ENCODE data around the gene TAF3. TPM values are rescaled to one million over a fixed set of nuclear protein-coding genes. Genes with fewer than 3 reads are reported as not detected.
A peak's percentile ranks its signal among the peaks of the same experiment; 100 is the strongest.
"Not testable (repeated sequence)": the region's sequence is repeated elsewhere in the genome, so short reads cannot be mapped to it uniquely, and the experiment has no call there.

The TAF3 gene, protein sequence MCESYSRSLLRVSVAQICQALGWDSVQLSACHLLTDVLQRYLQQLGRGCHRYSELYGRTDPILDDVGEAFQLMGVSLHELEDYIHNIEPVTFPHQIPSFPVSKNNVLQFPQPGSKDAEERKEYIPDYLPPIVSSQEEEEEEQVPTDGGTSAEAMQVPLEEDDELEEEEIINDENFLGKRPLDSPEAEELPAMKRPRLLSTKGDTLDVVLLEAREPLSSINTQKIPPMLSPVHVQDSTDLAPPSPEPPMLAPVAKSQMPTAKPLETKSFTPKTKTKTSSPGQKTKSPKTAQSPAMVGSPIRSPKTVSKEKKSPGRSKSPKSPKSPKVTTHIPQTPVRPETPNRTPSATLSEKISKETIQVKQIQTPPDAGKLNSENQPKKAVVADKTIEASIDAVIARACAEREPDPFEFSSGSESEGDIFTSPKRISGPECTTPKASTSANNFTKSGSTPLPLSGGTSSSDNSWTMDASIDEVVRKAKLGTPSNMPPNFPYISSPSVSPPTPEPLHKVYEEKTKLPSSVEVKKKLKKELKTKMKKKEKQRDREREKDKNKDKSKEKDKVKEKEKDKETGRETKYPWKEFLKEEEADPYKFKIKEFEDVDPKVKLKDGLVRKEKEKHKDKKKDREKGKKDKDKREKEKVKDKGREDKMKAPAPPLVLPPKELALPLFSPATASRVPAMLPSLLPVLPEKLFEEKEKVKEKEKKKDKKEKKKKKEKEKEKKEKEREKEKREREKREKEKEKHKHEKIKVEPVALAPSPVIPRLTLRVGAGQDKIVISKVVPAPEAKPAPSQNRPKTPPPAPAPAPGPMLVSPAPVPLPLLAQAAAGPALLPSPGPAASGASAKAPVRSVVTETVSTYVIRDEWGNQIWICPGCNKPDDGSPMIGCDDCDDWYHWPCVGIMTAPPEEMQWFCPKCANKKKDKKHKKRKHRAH
- 3.3 TPM for total RNA-seq

DNA sequence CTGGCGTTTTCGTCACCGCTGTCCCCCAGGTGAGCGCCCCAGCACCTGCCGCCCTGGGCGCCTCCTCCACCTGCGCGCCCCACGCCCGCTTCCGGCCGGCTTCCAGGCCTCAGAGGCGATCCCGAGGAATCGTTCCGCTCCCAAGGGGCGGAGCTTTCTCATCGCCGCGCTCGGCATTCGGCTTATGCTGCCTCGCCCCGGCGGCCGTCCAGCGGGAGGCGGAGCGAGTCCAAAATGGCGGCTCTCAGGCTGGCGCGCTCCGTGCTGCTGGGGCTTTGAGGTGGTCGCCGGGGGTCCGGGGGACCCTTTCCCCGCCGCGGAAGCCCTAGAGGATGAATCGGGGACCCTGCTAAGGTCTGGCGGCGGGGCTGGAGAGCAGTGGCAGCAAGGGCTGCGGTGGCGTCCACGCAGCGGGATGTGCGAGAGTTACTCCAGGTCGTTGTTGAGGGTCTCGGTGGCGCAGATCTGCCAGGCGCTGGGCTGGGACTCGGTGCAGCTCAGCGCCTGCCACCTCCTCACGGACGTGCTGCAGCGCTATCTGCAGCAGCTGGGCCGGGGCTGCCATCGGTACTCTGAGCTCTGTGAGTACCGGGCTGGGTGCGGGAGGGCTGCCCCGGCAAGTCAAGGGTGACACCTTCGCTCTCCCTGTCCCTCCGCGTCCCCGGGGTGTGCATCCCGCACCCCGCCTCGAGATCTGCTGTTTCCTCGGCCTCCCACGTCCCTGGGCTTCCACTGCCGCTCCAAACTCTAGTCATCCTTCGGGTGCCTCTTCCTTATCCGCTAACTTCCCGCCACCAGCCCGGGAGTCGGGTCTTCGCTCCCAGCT is at the start of gene TAF3:
TAF3 (plus strand) TSS at position 211 of the 826 bp plus-strand sequence; CDS start at position 416, 205 bp downstream.
- ATAC-seq = peak; percentile 96

DNA sequence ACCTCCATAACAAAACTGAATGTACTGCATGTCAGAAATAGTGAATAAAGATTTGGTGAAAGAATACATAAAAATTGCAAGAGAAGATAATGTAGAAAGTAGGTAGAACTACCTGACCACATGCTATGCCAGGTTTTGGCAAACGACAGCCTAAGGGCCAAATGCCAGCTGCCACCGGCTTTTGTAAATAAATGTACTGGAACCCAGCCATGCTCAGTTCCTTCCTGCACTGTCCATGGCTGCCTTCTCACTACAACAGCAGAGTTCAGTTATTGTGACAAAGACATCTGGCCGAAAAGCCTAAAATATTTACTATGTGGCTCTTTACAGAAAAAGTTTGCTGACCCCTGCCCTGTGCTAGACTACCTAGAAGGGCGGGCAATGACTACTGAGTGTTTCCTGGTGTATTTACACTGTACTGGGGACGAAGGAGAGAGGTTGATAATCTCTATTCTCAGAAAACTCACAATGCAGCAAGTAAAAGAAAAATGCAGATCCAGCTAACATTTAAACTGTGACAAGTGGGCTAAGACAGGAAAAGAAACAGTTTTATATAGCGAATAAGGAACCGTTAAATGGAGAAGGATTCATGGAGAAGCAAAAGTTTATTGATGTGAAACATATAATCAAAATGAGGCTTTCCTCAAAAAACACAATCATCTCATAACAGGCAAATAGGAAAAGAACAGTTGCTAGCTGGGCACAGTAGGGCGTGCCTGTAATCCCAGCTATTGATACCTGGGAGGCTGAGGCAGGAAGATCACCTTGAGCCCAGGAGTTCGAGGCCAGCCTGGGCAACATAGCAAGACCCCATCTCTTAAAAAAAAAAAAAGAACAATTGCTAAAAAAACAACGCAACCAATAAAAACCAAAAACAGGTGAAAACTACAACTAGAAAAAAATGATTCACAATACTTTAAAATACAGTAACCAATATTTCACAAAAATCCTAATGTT is 44.2 kb upstream of the TAF3 start:
- no peak for ATAC-seq

DNA sequence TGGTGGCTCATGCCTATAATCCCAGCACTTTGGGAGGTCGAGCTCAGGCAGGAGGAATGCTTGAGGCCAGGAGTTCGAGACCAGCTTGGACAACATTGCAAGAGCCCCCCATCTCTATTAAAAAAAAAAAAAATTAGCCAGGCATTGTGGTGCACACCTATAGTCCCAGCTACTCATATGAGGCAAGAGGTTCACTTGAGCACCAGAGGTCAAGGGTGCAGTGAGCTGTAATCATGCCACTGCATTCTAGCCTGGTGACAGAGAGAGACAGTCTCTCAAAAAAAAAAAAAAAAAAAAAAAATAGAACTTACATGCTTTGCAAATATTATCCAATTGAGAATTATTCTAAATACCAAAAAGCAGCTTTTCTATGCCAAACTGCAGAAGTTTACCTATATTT is 41.5 kb upstream of the TAF3 start:
- ATAC-seq = no peak

DNA sequence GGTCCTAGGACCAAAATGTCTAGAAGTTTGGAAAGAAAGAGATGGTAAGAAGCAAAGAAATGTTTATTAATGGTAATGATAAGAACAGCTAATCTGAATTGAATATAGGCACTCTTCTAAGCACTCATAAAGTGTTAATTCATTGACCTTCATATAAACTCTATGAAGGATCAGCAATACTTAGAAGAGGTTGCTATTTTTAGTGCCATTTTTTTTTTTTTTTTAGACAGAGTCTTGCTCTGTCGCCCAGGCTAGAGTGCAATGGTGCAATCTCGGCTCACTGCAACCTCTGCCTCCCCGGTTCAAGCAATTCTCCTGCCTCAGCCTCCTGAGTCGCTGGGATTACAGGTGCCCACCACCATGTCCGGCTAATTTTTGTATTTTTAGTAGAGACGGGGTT is 36.1 kb upstream of the TAF3 start:
- ATAC-seq = not testable (repeated sequence)

DNA sequence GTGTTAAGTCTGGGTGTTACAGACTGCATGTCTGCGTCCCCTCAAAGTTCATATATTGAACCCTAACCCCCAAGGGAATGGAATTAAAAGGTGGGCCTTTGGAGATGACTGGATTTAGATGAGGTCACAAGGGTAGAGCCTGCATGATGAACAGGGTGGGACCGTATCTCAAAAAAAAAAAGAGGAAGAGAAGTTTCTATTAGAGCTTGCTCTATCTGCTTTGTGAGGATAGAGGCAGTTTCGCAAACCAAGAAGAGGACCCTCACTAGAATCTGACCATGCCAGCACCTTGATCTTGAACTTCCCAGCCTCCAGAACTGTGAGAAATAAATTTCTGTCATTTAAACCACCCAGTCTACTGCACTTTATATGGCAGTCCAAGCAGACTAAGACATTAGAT is 31.9 kb upstream of the TAF3 start:
- ATAC-seq = no peak

DNA sequence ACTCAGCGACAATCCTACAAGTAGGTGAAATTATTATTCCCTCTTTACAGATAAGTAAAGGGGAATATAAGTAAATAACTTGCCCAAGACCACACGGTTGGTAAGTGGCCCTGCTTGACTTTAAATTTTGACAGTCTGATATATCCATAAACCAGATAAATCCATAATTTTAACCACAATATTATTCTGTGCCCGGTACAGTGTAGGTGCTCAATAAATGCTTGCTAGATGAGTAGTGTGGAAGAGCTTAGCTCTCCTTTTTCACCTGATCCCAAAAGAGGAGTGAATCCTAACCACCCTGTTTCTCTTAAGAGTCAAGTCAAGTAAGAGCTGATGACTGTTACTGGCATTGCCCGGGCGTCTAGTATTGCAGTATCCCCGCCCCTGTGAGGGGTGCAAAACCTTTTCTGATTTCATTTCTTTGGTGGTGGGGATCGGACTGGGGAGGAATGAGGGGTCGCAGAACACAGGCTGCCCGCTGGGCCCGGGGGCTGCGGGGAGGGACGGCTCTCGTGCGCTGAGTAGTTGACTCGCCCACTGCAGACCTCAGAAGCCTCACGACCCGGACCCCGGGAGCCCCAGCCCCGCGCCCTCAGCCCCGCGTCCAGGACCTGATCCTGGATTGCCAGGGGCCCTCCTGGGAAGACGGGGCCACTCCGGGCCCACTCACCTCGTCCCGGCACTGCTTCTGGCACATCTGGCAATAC is 31.0 kb upstream of the TAF3 start:
- ATAC-seq = peak; percentile 73

DNA sequence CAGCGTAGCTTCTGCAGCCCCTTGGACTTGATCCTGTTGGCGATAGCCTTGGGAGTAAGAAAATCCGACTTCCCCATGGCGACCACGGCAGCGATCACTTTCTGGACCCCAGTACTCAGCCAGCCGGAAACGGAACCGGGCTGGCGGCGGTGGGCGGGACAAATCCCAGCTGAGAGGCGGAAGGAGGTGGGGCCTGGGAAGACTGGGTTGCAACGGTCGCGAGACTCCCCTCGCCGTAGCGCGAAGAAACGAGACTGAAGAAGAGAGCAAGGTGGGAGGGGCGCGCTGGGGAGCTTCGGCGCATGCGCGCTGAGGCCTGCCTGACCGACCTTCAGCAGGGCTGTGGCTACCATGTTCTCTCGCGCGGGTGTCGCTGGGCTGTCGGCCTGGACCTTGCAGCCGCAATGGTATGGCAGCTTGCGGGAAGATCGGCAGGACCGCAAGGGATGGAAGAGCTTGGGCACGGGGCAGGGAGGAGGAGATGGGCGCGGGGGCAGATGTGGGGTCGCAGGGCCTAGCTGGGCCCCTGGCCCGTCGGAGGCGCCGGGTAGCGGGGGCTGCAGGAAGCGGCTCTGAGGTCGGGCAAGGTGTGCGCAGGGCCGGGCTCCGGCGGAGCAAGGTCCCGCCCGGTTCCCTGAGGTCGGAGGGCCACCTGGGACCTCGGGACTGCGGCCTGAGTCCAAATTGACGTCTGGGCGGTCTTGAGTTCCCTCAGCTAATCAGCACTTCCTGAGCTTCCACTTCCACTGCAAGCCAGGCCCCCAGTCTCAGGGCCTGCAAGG is 30.3 kb upstream of the TAF3 start, which contains the start of the genes ATP5F1C and KIN:
ATP5F1C (plus strand) TSS at position 321 of the 782 bp plus-strand sequence; CDS start at position 352, 31 bp downstream.
KIN (minus strand) TSS at position 137 of the 782 bp plus-strand sequence; CDS start at position 77, 60 bp downstream.
- ATAC-seq = peak; percentile 99

DNA sequence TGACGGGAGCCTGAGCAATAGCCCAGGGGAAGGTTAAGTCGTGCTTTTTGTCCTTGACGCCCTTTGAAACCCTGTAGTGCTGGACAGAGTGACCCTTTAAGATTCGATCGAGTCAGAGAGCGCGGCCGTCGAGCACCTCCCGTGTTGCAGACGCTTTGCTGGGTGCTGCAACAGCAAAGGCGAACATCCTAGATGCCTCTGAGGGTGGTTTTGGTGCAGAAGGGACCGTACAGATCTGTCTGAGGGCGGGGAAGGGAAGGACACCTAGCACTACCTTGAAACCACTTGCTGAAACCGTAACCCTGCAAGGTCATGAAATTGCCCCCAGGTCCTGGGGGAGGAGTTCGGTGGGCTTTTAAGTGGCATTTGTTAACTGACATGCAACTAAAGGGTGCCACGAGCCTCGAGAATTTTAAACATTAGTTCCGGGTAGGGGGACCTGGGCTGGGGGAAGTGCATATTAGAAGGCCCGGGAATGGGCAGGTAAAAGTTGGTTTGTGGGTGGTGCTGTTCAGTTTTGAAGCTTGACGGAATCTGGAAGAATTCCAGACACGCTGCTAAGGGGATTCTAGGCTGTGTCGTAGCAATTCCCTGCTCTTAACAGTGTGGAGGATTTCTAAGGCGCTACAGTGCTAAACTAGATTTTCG is 29.5 kb upstream of the TAF3 start:
- ATAC-seq = peak; percentile 6

DNA sequence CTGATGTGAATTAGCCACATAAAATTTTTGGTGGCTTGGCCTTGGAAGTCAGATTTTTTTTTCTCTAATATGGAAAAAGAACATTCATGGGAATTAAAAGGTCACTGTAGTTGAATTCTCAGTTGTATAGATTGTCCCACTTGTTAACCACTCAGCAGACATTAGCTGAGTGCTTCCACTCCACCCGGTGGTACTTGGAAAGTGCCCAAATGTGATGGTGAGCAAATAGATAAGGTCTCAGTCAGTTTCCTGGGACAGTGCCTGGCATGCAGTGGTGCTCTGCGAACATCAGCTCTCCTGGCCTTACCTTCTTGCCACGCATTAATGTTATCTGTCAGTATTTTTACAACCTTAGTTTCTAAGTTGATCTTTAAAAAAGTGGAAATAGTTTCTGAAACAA is 28.9 kb upstream of the TAF3 start:
- no peak for ATAC-seq

DNA sequence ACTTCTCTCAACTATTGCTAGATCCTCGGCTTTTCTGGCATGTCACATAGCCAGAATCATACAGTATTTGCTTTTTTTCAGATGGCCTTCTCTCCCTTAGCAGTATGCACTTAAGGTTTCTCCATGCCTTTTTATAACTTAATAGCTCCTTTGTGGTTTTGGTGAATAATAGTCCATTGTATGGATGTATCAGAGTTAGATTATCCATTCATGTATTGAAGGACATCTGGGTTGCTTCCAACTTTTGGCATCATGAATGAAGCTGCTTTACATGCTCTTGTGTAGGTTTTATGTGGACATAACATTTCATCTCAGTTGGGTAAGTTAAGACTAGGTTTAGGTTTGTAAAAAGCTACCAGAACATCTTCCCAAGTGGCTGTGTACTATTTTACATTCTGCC is 25.8 kb upstream of the TAF3 start:
- ATAC-seq = no peak

DNA sequence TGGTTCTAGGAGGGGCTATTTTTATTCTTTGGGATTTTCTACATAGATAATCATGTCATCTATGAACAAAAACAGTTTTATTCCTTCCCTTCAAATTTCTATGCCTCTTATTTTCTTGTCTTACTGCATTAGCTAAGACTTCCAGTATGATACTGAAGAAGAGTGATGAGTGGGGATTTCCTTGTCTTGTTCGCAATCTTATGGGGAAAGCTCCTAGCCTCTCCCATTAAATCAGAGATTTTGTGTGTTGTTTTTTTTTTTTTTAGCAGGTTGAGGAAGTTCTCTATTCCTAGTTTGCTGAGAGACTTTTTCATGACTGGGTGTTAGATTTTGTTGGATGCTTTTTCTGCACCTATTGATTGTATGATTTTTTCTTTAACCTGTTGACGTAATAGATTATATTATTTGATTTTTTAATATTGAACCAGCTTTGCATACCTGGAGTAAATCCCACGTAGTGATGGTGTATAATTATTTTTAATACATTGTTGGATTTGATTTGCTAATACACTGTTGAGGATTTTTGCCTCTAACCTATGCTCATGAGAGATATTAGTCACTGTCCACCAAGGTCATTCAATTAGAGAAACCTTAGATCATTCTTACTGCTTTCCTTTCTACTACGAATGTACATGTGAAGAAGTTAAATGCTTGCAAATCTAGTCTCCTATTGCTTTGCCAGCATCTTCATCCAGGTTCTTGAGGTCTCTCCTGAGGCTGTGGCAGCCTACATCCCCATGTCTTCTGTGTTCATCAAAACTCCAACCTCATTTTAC is 23.9 kb upstream of the TAF3 start:
- no peak for ATAC-seq

DNA sequence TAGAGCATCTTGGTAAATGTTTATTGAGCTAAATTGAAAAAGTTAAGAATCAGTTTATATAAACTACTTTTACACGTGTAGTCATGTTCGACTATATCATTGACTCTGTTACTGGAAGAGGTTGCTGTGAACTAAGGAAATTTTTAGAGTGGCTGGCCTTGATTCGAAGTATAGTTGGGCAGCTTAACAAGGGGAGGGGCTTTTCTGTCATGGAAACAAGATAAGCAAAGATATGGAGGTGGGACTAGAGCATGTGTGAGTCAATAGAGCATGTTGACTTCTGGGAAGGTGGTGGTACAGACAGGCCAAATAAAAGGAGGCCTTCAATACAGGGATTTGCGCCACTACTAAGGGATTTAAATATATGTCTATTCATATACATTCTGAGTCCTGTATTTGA is 22.7 kb upstream of the TAF3 start:
- no peak for ATAC-seq

DNA sequence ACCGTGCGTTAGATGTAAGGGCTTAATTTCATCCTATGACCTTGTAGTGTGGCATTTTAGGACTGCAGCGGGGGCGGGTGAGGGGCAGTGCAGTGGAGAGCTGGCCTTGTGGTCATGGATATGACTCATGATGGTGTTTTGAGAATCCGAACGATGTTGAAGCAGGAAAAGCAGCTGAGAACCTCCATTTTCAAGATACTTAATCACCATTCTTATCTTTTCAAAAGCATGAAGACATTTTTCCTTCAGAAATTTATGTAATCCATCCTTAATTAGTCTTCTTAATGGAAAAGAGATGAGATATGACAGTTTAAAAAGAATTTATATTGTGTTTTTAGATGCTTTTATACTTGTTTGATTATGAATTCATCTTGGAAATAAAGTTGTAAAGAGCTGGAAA is 20.7 kb upstream of the TAF3 start:
- no peak for ATAC-seq

DNA sequence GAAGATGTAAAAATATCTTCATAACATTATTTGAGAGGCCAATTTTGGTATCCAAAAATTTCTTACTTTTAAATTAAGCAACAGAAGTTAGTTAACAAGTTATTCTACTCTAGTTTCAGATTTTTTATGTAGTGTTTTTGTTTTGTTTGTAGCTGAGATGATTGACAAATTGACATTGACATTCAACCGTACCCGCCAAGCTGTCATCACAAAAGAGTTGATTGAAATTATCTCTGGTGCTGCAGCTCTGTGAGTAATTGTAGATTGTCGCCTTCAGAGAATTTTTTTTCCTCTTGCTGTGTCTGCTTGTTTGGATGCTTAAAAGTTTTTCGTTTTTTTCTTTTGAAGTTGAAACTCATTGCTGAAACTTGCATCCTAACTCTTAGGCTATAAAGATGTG is 15.7 kb upstream of the TAF3 start:
- ATAC-seq = no peak

DNA sequence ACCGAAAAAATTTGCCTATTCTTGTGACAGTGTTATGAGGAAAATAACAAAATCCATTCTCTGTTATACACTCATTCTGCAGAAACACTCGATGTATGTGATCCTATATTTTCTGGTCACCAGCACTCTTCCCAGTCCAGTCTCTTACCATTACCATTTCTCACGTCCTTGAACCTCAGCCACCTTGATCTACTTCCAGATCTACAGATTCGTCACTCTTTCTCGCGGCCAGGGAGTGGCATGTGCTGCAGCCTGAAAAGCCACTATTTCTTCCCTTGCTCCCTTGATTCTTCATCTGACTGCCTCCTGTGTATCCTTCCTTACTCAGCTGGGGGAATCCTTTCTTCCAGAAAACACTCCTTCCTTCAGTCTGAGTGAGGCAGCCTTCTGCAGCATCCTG is 14.1 kb upstream of the TAF3 start:
- ATAC-seq = no peak

DNA sequence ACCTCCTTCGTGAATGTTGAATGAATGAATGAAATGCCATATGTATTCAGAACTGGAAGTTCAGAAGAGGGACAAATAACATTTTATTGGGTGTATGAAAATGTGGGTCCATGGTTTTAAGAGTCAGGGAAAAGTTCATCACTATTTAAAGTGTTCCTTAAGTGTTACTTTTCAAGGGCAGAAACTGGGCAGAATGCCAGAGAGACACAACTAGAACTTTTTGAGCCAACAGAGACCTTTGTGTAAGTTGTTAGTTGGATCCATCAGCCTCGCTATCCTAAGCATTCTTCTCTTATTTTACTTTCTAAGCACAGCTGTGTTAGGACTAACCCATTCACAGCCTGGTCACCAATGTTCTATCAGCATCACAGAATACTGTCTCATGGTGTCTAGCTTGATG is 13.6 kb upstream of the TAF3 start:
- no peak for ATAC-seq

DNA sequence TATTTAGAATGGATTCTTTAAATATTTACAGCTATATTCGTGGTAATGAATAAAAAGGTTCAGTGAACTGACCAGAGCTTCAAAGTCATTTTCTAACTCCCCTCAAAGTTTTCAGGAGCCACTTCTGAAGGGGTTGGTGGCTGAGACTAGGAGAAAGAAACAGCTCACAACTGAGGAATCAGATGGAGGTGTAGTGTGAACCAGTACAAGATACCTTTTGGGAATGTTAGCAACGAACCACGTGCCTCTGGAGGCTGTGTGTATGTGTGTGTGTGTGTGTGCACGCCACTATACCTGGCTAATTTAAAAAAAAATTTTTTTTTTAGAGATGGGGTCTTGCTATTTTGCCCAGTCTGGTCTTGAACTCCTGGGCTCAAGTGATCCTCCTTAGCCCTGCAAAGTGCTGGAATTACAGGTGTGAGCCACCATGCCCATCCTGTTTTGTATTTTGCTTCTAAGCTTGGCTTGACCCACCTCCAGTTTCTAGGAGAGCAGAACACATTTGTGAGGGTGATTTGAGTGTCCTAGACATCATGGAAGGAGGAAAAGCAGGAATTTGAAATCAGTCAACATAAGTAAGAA is 9.5 kb upstream of the TAF3 start:
- no peak for ATAC-seq

DNA sequence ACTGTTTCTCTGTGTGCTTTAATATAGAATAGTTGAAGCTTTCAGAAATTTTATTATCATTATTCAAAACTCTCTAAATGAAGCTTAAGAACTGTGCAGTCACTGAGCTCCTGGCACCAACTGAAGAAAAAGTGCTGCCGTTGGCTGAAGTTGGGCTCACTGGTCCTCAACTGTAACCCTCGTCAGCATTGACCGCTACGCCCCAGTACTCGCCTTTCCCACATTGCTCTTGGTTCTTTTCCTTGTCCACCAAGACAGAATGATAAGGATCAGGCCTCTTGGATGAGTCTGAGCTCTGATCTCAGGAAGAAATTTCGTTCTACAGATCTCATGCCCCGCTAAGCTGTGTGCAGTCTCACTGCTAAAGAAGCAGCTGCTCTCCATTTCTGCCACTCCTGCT is 7.9 kb upstream of the TAF3 start:
- ATAC-seq = no peak

All from esophagus mucosa (tissue), 1 donor.